H54 (cell line): ENCODE results near the gene DHX15.
A peak's percentile ranks its signal among the peaks of the same experiment; 100 is the strongest.
"Not testable (repeated sequence)": the region's sequence is repeated elsewhere in the genome, so short reads cannot be mapped to it uniquely, and the experiment has no call there.

Source experiments
- DNase-seq: peaks from one replicate; pipeline ENCODE4 v3.0.0; 2011; ENCODE audit warnings: low spot score, mixed read lengths; ENCODE audit not compliant: insufficient read length
- FAIRE-seq: peaks from 3 replicates; lab custom pipeline; 2011; peaks lifted over from hg19 to GRCh38; lab: Jason Lieb, UNC
- POLR2A ChIP-seq: IDR thresholded peaks from 2 replicates; pipeline ENCODE4 v1.6.1; 2011; ENCODE audit warnings: low read depth, mild to moderate bottlenecking, low read length

Gene DHX15

GRCh38 chr4:24510091-24510490 lies 74.3 kb downstream of the DHX15 start:
- no peak for TF ChIP-seq POLR2A
- FAIRE-seq = no peak

GRCh38 chr4:24508541-24508940 lies 75.8 kb downstream of the DHX15 start:
- FAIRE-seq (no peak), DNase-seq (no peak)
- TF ChIP-seq POLR2A = no peak

More at GRCh38 chr4:24510091-24510490, 74.3 kb downstream of the DHX15 start:
- no peak for DNase-seq

GRCh38 chr4:24507439-24507838 lies 76.9 kb downstream of the DHX15 start:
- no peak for FAIRE-seq
- no peak for DNase-seq
- no peak for TF ChIP-seq POLR2A

- not testable (repeated sequence) for FAIRE-seq, DNase-seq
Observed at GRCh38 chr4:24503090-24503489, 81.3 kb downstream of the DHX15 start.

GRCh38 chr4:24497221-24497620 lies 87.1 kb downstream of the DHX15 start:
- FAIRE-seq = no peak
- TF ChIP-seq POLR2A = no peak
- DNase-seq = no peak

- TF ChIP-seq POLR2A = no peak
- FAIRE-seq = no peak
- DNase-seq = no peak
Observed at GRCh38 chr4:24496597-24496996, 87.8 kb downstream of the DHX15 start.

GRCh38 chr4:24495388-24495787 lies 89.0 kb downstream of the DHX15 start:
- DNase-seq (no peak), FAIRE-seq (no peak)
- no peak for TF ChIP-seq POLR2A

GRCh38 chr4:24489870-24490269 lies 94.5 kb downstream of the DHX15 start:
- TF ChIP-seq POLR2A = no peak
- no peak for FAIRE-seq
- DNase-seq = no peak

GRCh38 chr4:24488399-24489164 lies 95.8 kb downstream of the DHX15 start:
- FAIRE-seq (peak; percentile 6), DNase-seq (peak; percentile 62)
- no peak for TF ChIP-seq POLR2A

GRCh38 chr4:24482871-24483270 lies 101.5 kb downstream of the DHX15 start:
- no peak for FAIRE-seq
- TF ChIP-seq POLR2A = no peak

GRCh38 chr4:24477919-24478318 lies 106.4 kb downstream of the DHX15 start:
- no peak for TF ChIP-seq POLR2A
- DNase-seq = no peak
- no peak for FAIRE-seq

More at GRCh38 chr4:24482871-24483270, 101.5 kb downstream of the DHX15 start:
- no peak for DNase-seq
